Measurements from ENCODE around the gene CLDN6.

- TF ChIP-seq CTCF (IDR thresholded peaks at IDR 0.05; ENCODE audit: low read depth, low read length, poor library complexity, severe bottlenecking) (no peak), EZH2phosphoT487 (IDR thresholded peaks at IDR 0.05; ENCODE audit: borderline replicate concordance, low read length) (no peak)
Observed at GRCh38 chr16:3062553-3062952, 44.6 kb upstream of the CLDN6 start.
